Effector CD8-positive, alpha-beta T cell (primary cell): Measurements from ENCODE around the gene VDAC2.

ENCODE experiments used
- DNase-seq: peaks from one replicate; lab custom pipeline; 2025; lab: John Stamatoyannopoulos, UW

VDAC2 gene

DNA sequence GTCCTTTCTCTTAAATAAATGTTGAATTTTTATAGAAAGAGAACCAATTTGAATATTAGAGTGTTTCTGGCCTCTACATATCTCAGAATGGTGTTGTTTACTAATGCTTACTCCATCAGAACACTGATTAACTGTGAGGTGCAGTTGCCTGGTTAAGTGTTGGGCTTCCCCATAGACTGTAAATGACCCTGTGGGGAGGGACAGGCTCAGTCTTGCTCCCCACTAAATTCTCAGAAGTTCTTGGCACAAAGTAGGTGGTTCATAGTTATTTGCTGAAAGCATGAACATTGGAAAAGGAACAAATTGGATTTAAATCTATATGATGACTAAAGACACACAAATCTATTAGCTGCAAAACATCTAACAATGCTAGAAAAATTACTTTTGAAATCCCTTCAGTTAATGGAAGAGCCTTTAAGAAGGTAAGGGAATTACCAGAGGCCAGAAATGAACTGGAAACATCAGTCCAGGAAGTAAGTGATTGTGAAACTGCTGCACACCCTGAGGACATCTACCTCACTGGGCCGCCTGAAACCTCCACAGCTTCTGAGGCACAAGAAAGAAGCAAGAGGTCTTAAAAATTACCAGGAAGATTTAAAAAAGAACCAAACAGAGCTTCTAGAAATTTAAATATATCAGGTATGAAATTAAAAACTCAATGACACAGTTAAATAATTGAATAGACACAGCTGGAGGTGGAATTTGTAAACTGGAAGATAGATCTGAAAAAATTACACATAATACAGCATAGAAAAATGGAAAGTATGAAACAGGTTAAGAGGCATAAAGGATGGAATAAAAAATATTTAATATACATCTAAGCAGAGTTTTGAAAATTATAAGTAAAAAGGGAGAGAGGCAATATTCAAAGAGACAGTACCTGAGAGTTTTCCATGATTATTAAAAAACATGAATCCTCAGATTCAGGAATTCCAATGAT is 43.0 kb downstream of the VDAC2 start:
- DNase-seq, result no peak

GRCh38 chr10:75254739-75255138 is 44.1 kb downstream of the VDAC2 start:
- no peak for DNase-seq

DNA sequence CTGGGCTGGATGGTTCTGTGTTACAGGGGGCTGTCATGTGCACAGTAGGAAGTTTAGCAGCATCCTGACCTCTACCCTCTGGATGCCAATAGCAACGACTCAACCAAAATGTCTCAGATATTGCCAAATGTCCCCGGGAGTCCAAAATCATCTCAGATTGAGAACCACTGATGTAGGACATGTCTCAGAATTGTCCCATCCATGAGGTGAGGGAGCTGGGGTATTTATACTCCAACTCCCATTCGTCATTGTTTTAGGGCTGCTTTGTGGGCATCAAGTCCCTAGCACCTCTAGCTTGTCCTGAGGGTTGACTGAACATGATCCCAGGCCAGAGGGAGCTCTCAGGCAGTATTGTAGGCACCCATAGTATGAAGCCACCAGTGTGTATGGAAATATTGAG is 50.4 kb downstream of the VDAC2 start:
- no peak for DNase-seq

GRCh38 chr10:75261813-75262705 is 51.5 kb downstream of the VDAC2 start:
- no peak for DNase-seq

GRCh38 chr10:75263806-75264205 is 53.2 kb downstream of the VDAC2 start:
- DNase-seq, result no peak

DNA sequence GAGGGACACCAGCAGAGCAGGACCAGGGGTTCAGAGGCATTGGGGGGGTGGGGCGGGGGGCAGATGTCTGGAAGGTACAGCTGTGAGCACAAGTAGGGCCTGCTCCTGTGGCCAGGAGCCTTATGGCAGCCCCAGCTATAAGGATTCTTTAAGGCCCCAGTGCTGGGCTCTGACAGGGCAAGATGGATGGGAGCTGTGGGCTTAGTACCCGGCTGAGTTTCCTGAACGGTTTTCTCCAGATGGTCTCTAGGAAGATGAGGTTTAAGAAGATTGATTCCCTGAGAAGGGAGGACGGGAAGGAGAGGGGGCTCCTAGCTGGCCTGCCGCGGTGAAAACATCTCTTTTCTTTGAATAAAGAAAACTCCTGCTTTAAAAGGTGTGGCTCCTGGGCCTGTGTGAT is 55.3 kb downstream of the VDAC2 start:
- DNase-seq, result no peak

GRCh38 chr10:75266945-75267344 is 56.3 kb downstream of the VDAC2 start:
- DNase-seq, result no peak

DNA sequence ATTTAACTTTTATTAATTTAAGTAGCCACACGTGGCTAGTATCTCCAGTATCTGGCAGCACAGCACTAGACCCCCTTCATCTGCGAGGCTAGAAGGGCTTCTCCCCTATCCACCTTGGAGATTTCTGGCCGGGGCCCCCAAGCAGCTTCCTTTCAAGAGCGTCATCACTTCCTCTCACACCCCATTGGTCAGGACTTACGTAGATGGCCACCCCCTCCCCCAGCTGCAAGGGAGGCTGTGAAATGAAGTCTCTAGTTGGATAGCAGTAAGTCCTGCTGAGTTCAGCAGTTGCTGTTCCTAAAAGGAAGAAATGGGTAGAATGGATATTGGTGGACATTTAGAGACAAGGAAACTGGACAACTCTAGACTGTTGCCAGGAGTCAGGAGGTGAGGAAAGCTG is 59.0 kb downstream of the VDAC2 start:
- DNase-seq, result no peak

DNA sequence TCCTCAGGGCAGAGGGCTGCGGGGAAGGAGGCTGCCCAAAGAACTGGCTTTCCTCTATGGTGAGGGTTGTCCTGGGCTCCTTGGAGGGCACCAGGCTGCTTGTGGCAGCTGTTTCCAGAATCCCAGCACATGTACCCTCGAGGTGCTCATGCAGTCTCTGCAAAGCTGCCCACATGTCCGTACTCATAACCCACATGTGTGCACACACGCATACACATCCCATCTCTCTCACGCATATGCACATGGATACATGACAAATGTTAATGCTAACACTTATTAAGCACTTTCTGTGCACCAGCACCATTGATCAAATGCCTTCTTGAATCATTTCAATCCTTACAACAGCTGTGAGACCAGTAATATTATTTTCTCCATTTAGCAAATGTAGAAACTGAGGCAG is 61.5 kb downstream of the VDAC2 start:
- no peak for DNase-seq

- DNase-seq, result no peak
Measured at GRCh38 chr10:75272896-75273295, 62.3 kb downstream of the VDAC2 start.

DNA sequence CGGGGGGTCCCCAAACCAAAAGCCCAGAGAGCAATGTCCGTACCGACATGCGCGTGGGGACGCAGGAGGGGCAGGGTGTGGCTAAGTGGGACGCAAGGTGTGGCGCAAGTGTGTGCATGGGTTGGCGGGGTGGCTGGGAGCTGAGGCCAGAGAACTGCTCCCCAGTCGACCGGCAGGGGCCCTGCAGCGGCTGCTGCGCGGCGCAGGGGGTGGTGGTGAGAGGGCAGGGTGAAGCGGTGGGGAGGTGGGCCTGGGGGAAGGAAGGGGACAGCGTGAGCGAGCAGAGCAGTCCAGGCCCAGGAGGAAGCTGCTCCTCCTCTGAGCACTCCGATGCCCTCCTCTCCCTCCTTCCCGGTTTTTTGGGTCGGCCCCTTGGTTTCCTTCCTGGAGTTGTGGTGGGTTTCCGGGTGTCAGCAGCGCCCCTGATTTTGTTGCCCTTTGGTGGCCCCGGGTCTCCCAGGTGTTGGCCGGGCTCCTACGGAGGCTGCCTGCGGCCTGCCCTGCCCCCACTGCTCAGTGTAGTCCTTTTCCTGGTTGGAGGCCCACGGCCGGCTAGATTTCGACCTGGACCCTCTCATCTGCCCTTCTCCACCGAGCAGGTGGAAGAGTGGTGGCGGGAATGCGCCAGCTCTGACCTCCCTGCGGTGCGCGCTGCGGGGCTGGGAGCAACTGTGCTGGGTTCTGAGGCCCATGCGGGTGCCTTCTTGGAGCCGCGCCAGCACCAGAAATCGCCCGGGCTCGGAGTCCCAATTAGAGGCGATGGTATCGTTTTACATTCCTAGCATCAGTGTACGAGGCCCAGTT is 65.7 kb downstream of the VDAC2 start:
- DNase-seq, result no peak

GRCh38 chr10:75280236-75280635 is 69.6 kb downstream of the VDAC2 start:
- DNase-seq, result no peak
